Liver (tissue), 3 donors: Measurements from ENCODE around the gene TTC21A.

ENCODE experiments used
- CTCF ChIP-seq: fragments of 150-350 bp; IDR thresholded peaks from 2 replicates; pipeline ENCODE4 v1.5.1; 2017; ENCODE audit warnings: improper control_type of control experiment, low read depth, low read length; ENCODE audit not compliant: missing input control
- EGR1 ChIP-seq, 2 donors: IDR thresholded peaks; 2 replicates each; pipeline ENCODE4 v1.6.1; 2016 to 2018; ENCODE audit warnings: antibody characterized with exemption in 2 of 2, low read depth in 2 of 2
- FOXA1 ChIP-seq: IDR thresholded peaks from 2 replicates; pipeline ENCODE4 v1.6.1; 2016; ENCODE audit warnings: antibody characterized with exemption
- GABPA ChIP-seq, 2 donors: IDR thresholded peaks in 1 of 2; conservative IDR thresholded peaks in 1 of 2; 2 replicates each; pipeline ENCODE4 v1.6.1; 2016; ENCODE audit warnings: antibody characterized with exemption in 2 of 2, mild to moderate bottlenecking in 1 of 2, moderate library complexity in 1 of 2
- HNF4A ChIP-seq, 2 donors: conservative IDR thresholded peaks; 2 replicates each; pipeline ENCODE4 v1.6.1; 2016; ENCODE audit warnings: antibody characterized with exemption in 2 of 2, mild to moderate bottlenecking in 2 of 2
- MAX ChIP-seq: IDR thresholded peaks from 2 replicates; pipeline ENCODE4 v1.6.1; 2016; ENCODE audit warnings: antibody characterized with exemption
- REST ChIP-seq: IDR thresholded peaks from 2 replicates; pipeline ENCODE4 v1.6.1; 2016; ENCODE audit warnings: antibody characterized with exemption, mild to moderate bottlenecking
- TAF1 ChIP-seq: conservative IDR thresholded peaks from 2 replicates; pipeline ENCODE4 v1.6.1; 2016; ENCODE audit warnings: antibody characterized with exemption, mild to moderate bottlenecking
- YY1 ChIP-seq: IDR thresholded peaks from 2 replicates; pipeline ENCODE4 v1.6.1; 2016; ENCODE audit warnings: antibody characterized with exemption, mild to moderate bottlenecking
- ZBTB33 ChIP-seq: IDR thresholded peaks from 2 replicates; pipeline ENCODE4 v1.6.1; 2016; ENCODE audit warnings: antibody characterized with exemption
- TF ChIP-seq, protein P1 (sequence below): IDR thresholded peaks from 2 replicates; pipeline ENCODE4 v1.6.1; 2016; ENCODE audit warnings: antibody characterized with exemption
- donor health status: healthy.
- donor health status: healthy.

GRCh38 chr3:39180183-39180545, 72.7 kb downstream of the TTC21A start:
- TF ChIP-seq CTCF (no peak), GABPA (IDR thresholded peaks at IDR 0.05 in 1 of 2, conservative IDR thresholded peaks at IDR 0.05 in 1 of 2) (no peak), FOXA1 (no peak), EGR1 (IDR thresholded peaks at IDR 0.05; ENCODE audit: low read depth in 2 of 2) (no peak), TAF1 (no peak), YY1 (peak; percentile 16), REST (no peak), ZBTB33 (no peak), HNF4A (conservative IDR thresholded peaks at IDR 0.05) (peak in 1 of 2 donors; percentile 62), MAX (no peak)
- TF ChIP-seq, protein P1, sequence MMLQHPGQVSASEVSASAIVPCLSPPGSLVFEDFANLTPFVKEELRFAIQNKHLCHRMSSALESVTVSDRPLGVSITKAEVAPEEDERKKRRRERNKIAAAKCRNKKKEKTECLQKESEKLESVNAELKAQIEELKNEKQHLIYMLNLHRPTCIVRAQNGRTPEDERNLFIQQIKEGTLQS: no peak
